NOMO-1 (cell line): ENCODE data around the gene PCDHA9.

ENCODE experiments used
- DNase-seq, 2 experiments: peaks; one replicate each; lab custom pipeline; 2025; ENCODE audit not compliant: unreplicated experiment in 2 of 2; lab: John Stamatoyannopoulos, UW

Gene PCDHA9

GRCh38 chr5:140877262-140877581 is 29.0 kb downstream of the PCDHA9 start:
- DNase-seq, result no peak

GRCh38 chr5:140881889-140882590 is 33.9 kb downstream of the PCDHA9 start, which contains the start of gene PCDHA13:
Gene PCDHA13 (plus strand): TSS chr5:140882124. CDS start chr5:140882269, 145 bp downstream.
- DNase-seq, result no peak

- DNase-seq, result no peak
Measured at GRCh38 chr5:140882591-140882899, 34.4 kb downstream of the PCDHA9 start.

DNA sequence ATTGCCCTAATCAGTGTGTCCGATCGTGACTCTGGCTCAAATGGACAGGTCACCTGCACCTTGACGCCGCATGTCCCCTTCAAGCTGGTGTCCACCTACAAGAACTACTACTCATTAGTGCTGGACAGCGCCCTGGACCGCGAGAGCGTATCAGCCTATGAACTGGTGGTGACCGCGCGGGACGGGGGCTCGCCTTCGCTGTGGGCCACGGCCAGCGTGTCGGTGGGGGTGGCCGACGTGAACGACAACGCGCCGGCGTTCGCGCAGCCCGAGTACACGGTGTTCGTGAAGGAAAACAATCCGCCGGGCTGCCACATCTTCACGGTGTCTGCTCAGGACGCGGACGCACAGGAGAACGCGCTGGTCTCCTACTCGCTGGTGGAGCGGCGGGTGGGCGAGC is 35.2 kb downstream of the PCDHA9 start:
- DNase-seq, result no peak

- DNase-seq, result no peak
Measured at GRCh38 chr5:140883927-140884697, 35.9 kb downstream of the PCDHA9 start.
